K562 (cell line): ENCODE results near the gene PIGT. TPM values are rescaled to one million over a fixed set of nuclear protein-coding genes. Genes with fewer than 3 reads are reported as not detected.

Experiments
- CC2D1A ChIP-seq: fragments of 450-650 bp; IDR thresholded peaks from 2 replicates; pipeline ENCODE4 v1.6.1; 2017; ENCODE audit warnings: mild to moderate bottlenecking
- CCNT2 ChIP-seq: IDR thresholded peaks from 2 replicates; pipeline ENCODE4 v1.6.1; 2011; ENCODE audit warnings: borderline replicate concordance, low read depth, mild to moderate bottlenecking, moderate library complexity, mixed read lengths, low read length; ENCODE audit not compliant: insufficient read length; ENCODE audit errors: extremely low read depth
- CREM ChIP-seq: IDR thresholded peaks from 2 replicates; pipeline ENCODE4 v1.6.1; 2014; ENCODE audit warnings: antibody characterized with exemption, low read depth
- CXXC5 ChIP-seq: fragments of 250-450 bp; sonication (Bioruptor Pico); IDR thresholded peaks from 2 replicates; pipeline ENCODE4 v1.8.0; 2022; ENCODE audit warnings: inconsistent platforms, mild to moderate bottlenecking, moderate library complexity
- HMG20A ChIP-seq: fragments of 450-650 bp; formaldehyde crosslinking; conservative IDR thresholded peaks from 2 replicates; pipeline ENCODE4 v1.4.0; 2020; ENCODE audit warnings: mild to moderate bottlenecking, mixed read lengths
- ILK ChIP-seq: fragments of 450-650 bp; IDR thresholded peaks from 2 replicates; pipeline ENCODE4 v1.6.1; 2016; ENCODE audit warnings: missing genetic modification characterization, low read depth, mild to moderate bottlenecking, missing compliant biosample characterization, moderate library complexity, borderline replicate concordance
- KLF13 ChIP-seq: fragments of 450-650 bp; IDR thresholded peaks from 2 replicates; pipeline ENCODE4 v1.6.1; 2016; ENCODE audit warnings: missing genetic modification characterization, low read depth, mild to moderate bottlenecking, missing compliant biosample characterization, moderate library complexity, borderline replicate concordance
- MAZ ChIP-seq, 2 experiments: fragments of 450-650 bp in 1 of 2; sonication (generic) in 1 of 2; formaldehyde crosslinking; IDR thresholded peaks in 1 of 2; conservative IDR thresholded peaks in 1 of 2; 2 replicates each; pipeline versions ENCODE4 v1.4.0 to v1.5.0; 2020; ENCODE audit warnings: mild to moderate bottlenecking in 1 of 2, missing genetic modification reagents in 1 of 2
- MYC ChIP-seq, 2 experiments: fragments of 250-450 bp in 1 of 2; sonication (Bioruptor Pico) in 1 of 2; IDR thresholded peaks; 2 replicates each; pipeline versions ENCODE4 v1.5.1 to v1.6.1; 2012 to 2021; ENCODE audit warnings: low read depth in 2 of 2, borderline replicate concordance in 1 of 2, improper control_type of control experiment in 1 of 2, low read length in 1 of 2, mild to moderate bottlenecking in 1 of 2, moderate library complexity in 1 of 2
- NCOR1 ChIP-seq: fragments of 450-650 bp; IDR thresholded peaks from 2 replicates; pipeline ENCODE4 v1.6.1; 2016; ENCODE audit warnings: mild to moderate bottlenecking, moderate library complexity
- NEUROD1 ChIP-seq: fragments of 150-350 bp; IDR thresholded peaks from 2 replicates; pipeline ENCODE4 v1.6.1; 2014; ENCODE audit warnings: borderline replicate concordance, low read length, low read depth; ENCODE audit not compliant: partially characterized antibody
- NFE2L1 ChIP-seq: fragments of 450-650 bp; IDR thresholded peaks from 2 replicates; pipeline ENCODE4 v1.6.1; 2016; ENCODE audit warnings: missing genetic modification characterization, low read depth, mild to moderate bottlenecking, missing compliant biosample characterization, moderate library complexity, borderline replicate concordance
- NFIC ChIP-seq: fragments of 450-650 bp; IDR thresholded peaks from 2 replicates; pipeline ENCODE4 v1.6.1; 2017; ENCODE audit warnings: mild to moderate bottlenecking, inconsistent platforms
- NR2C2 ChIP-seq, 2 experiments: fragments of 200-800 bp in 1 of 2; sonication (Bioruptor generic) in 1 of 2; sonication (generic) in 1 of 2; formaldehyde crosslinking in 1 of 2; IDR thresholded peaks; 2 replicates each; pipeline versions ENCODE4 v1.6.1 to v1.8.0; 2016 to 2022; ENCODE audit warnings: mild to moderate bottlenecking in 1 of 2, missing compliant biosample characterization in 1 of 2, missing genetic modification characterization in 1 of 2, missing genetic modification reagents in 1 of 2
- POLR2A ChIP-seq: fragments of 450-650 bp; conservative IDR thresholded peaks from 2 replicates; pipeline ENCODE4 v1.6.1; 2016
- PTBP1 ChIP-seq: fragments of 200-400 bp; formaldehyde crosslinking; IDR thresholded peaks from 2 replicates; pipeline ENCODE4 v1.6.1; 2017; ENCODE audit warnings: low read depth, low read length
- RBM34 ChIP-seq: fragments of 200-400 bp; formaldehyde crosslinking; IDR thresholded peaks from 2 replicates; pipeline ENCODE4 v1.6.1; 2018; ENCODE audit warnings: low read length, borderline replicate concordance; ENCODE audit not compliant: insufficient read depth
- RCOR1 ChIP-seq, 2 experiments: IDR thresholded peaks; 2 replicates each; pipeline ENCODE4 v1.6.1; 2012; ENCODE audit warnings: low read depth in 2 of 2, low read length in 2 of 2, borderline replicate concordance in 1 of 2, improper control_type of control experiment in 1 of 2
- RNF2 ChIP-seq: sonication (generic); IDR thresholded peaks from 2 replicates; pipeline ENCODE4 v1.6.1; 2016
- SIN3B ChIP-seq: fragments of 450-650 bp; IDR thresholded peaks from 2 replicates; pipeline ENCODE4 v1.6.1; 2017; ENCODE audit warnings: low read depth, mild to moderate bottlenecking, moderate library complexity
- SP1 ChIP-seq: sonication (generic); formaldehyde crosslinking; IDR thresholded peaks from 2 replicates; pipeline ENCODE4 v1.8.1; 2022; ENCODE audit warnings: mild to moderate bottlenecking, missing genetic modification reagents
- TBP ChIP-seq: optimal IDR thresholded peaks from 2 replicates; pipeline ENCODE3; 2011; ENCODE audit warnings: low read depth, low read length, improper control_type of control experiment
- XRCC4 ChIP-seq: IDR thresholded peaks from one replicate; pipeline ENCODE4 v1.6.1; 2011; ENCODE audit not compliant: insufficient read depth, insufficient read length; ENCODE audit errors: extremely low read depth
- ZNF175 ChIP-seq: fragments of 200-800 bp; sonication (Bioruptor generic); IDR thresholded peaks from 2 replicates; pipeline ENCODE4 v1.6.1; 2016; ENCODE audit warnings: low read depth, mild to moderate bottlenecking, missing genetic modification characterization, missing compliant biosample characterization
- ZNF584 ChIP-seq: fragments of 200-800 bp; sonication (Bioruptor generic); IDR thresholded peaks from 2 replicates; pipeline ENCODE4 v1.6.1; 2016; ENCODE audit warnings: low read depth, mild to moderate bottlenecking, missing genetic modification characterization, missing compliant biosample characterization
- ZNF717 ChIP-seq: fragments of 250-450 bp; sonication (Bioruptor Pico); IDR thresholded peaks from 2 replicates; pipeline ENCODE4 v1.5.0; 2021
- polyA plus RNA-seq, 8 experiments: library from polyadenylated mRNA; depleted of rRNA in 4 of 8; stranded (reverse) in 5 of 8; unstranded in 3 of 8; fragments of >200 nt; fragmentation: Nextera tagmentation in 2 of 8; fragmentation: Illumina TruSeq in 1 of 8; extraction: Ambion mirVana in 2 of 8; extraction: Trizol in 1 of 8; gene quantifications; 2 replicates each; pipeline versions ENCODE4 v1.2.1 to v1.2.3, GENCODE V29; 2011 to 2014; ENCODE audit warnings: inconsistent platforms in 1 of 8, missing spikeins in 1 of 8
- total RNA-seq, 7 experiments: library from RNA; depleted of rRNA in 6 of 7; stranded (reverse); fragments of >200 nt in 6 of 7; fragmentation: Illumina TruSeq in 2 of 7; extraction: Trizol in 2 of 7; gene quantifications; 2 replicates each; pipeline versions ENCODE4 v1.2.1 to v1.2.3, GENCODE V29; 2011 to 2021; ENCODE audit warnings: low replicate concordance in 1 of 7
- TF ChIP-seq, protein P1 (sequence below), 2 experiments: IDR thresholded peaks; 2 replicates each; pipeline ENCODE4 v1.6.1; 2011; ENCODE audit warnings: borderline replicate concordance in 1 of 2, control low read depth in 1 of 2, low read depth in 1 of 2, low read length in 1 of 2, mild to moderate bottlenecking in 1 of 2, mixed read lengths in 1 of 2, moderate library complexity in 1 of 2; ENCODE audit not compliant: insufficient read depth in 1 of 2, insufficient read length in 1 of 2, poor library complexity in 1 of 2, severe bottlenecking in 1 of 2; ENCODE audit errors: extremely low read depth in 1 of 2

The PIGT gene
- total and polyA plus RNA-seq, 9 of the 15 experiments (the other 6 are each of a cell fraction or from before 2014, with no cell fraction given), result 14.6 to 108 (median 46.9) TPM

DNA sequence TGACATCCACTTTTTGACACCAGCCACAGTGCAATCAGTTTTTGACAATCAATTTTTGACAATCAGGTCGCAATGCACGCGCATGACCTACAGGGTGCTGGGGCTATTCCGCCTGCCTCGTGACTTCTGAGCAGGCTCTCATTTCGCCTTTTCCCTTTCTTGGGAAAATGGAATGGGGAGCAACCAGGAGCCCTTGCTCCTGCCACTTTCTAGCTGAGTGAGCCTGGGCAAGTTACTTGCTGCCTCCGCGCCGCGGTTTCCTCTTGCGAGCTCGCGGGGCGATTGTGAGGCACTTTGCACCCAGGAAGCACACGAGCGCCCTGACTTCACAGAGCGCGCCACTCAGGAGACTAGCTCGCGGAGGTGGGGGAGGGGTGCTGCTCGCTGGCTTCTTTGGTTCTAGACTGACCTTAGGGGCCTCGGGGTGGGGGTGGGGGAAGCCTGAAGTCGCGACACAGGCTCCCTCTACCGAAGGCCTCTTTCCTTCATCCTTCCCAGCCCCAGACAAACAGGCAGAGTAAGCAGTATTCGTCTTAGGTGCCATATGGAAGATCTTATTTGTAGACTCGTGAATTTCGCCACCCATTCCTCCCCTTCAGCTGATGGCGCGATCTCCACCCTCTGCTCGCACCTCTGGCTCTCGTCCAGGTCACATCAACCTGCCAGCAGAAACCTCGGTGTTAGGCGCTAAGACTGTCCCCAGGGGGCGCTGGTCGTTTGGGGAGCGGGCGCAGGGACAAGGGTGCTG lies 42.4 kb upstream of the PIGT start (continued):
- TF ChIP-seq MAZ (CRISPR knock-in tag; conservative IDR thresholded peaks at IDR 0.05 in 1 of 2, IDR thresholded peaks at IDR 0.05 in 1 of 2), result peak in 1 of 2 experiments; percentile 82; a peak in 2 of 4 replicates
- TF ChIP-seq NCOR1, result peak; percentile 41; the same call in 1 of the 2 replicates
- TF ChIP-seq KLF13 (tag), result no peak
- TF ChIP-seq TBP, result peak; percentile 46
- TF ChIP-seq HMG20A (CRISPR knock-in tag), result no peak
- TF ChIP-seq, protein P1, sequence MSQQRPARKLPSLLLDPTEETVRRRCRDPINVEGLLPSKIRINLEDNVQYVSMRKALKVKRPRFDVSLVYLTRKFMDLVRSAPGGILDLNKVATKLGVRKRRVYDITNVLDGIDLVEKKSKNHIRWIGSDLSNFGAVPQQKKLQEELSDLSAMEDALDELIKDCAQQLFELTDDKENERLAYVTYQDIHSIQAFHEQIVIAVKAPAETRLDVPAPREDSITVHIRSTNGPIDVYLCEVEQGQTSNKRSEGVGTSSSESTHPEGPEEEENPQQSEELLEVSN (IDR thresholded peaks at IDR 0.05; ENCODE audit: borderline replicate concordance in 1 of 2, extremely low read depth in 1 of 2, insufficient read depth in 1 of 2, insufficient read length in 1 of 2, low read depth in 1 of 2, low read length in 1 of 2, poor library complexity in 1 of 2, severe bottlenecking in 1 of 2), result peak in 1 of 2 experiments; percentile 51
- no peak for TF ChIP-seq XRCC4
- no peak for TF ChIP-seq ZNF584 (CRISPR knock-in tag)
- peak; percentile 49; the same call in 1 of the 2 replicates for TF ChIP-seq RNF2
- TF ChIP-seq CC2D1A, result peak; percentile 76
- TF ChIP-seq ILK (tag), result no peak
- TF ChIP-seq RBM34, result no peak
- peak; percentile 61 for TF ChIP-seq CXXC5 (CRISPR knock-in tag)
- 0 out of 2 replicates have a peak, but pooled peaks have one; percentile 20 for TF ChIP-seq SIN3B
- TF ChIP-seq PTBP1, result no peak
- TF ChIP-seq SP1 (CRISPR knock-in tag), result no peak
- TF ChIP-seq RCOR1 (IDR thresholded peaks at IDR 0.05; ENCODE audit: borderline replicate concordance in 1 of 2, low read depth in 2 of 2, low read length in 2 of 2), result peak in 1 of 2 experiments; percentile 47; a peak in 1 of 4 replicates
- no peak for TF ChIP-seq ZNF717 (CRISPR knock-in tag)
- peak; percentile 12 for TF ChIP-seq NEUROD1
- peak; percentile 99 for TF ChIP-seq NFIC
- peak; percentile 64 for TF ChIP-seq POLR2A
- no peak for TF ChIP-seq CCNT2
- TF ChIP-seq ZNF175 (CRISPR knock-in tag), result 0 out of 2 replicates have a peak, but pooled peaks have one; percentile 35
- peak; percentile 39; the same call in 1 of the 2 replicates for TF ChIP-seq CREM
- TF ChIP-seq MYC (IDR thresholded peaks at IDR 0.05; ENCODE audit: low read depth, low read length), result peak; percentile 78
- no peak for TF ChIP-seq MYC (CRISPR knock-in tag; IDR thresholded peaks at IDR 0.05; ENCODE audit: borderline replicate concordance, low read depth)
- TF ChIP-seq NR2C2 (CRISPR knock-in tag; IDR thresholded peaks at IDR 0.05), result no peak
- TF ChIP-seq NR2C2 (tag; IDR thresholded peaks at IDR 0.05), result peak; percentile 70
- no peak for TF ChIP-seq NFE2L1 (tag)
